Measurements from ENCODE around the gene KCNG4.

The KCNG4 gene

GRCh38 chr16:84239909-84240308 lies at the start of gene KCNG4:
Gene KCNG4 (minus strand): TSS chr16:84240012. CDS start chr16:84237485, 2,527 bp downstream.
- no peak for DNase-seq

- DNase-seq = no peak
Measured at GRCh38 chr16:84288902-84289301, 49.1 kb upstream of the KCNG4 start.

GRCh38 chr16:84286578-84287240 lies 46.9 kb upstream of the KCNG4 start:
- DNase-seq = no peak

- DNase-seq = no peak
Measured at GRCh38 chr16:84284154-84284722, 44.4 kb upstream of the KCNG4 start.

- DNase-seq = no peak
Measured at GRCh38 chr16:84283314-84284153, 43.7 kb upstream of the KCNG4 start.

- no peak for DNase-seq
Measured at GRCh38 chr16:84282533-84282932, 42.7 kb upstream of the KCNG4 start.

- DNase-seq = no peak
Measured at GRCh38 chr16:84281074-84281473, 41.3 kb upstream of the KCNG4 start.

- DNase-seq = no peak
Measured at GRCh38 chr16:84279881-84280280, 40.1 kb upstream of the KCNG4 start.

GRCh38 chr16:84278968-84279367 lies 39.2 kb upstream of the KCNG4 start:
- no peak for DNase-seq

- DNase-seq = no peak
Measured at GRCh38 chr16:84278333-84278732, 38.5 kb upstream of the KCNG4 start.

GRCh38 chr16:84277244-84277823 lies 37.5 kb upstream of the KCNG4 start:
- DNase-seq = peak; percentile 48 to 69

- no peak for DNase-seq
Measured at GRCh38 chr16:84275585-84276151, 35.9 kb upstream of the KCNG4 start.

GRCh38 chr16:84274515-84274914 lies 34.7 kb upstream of the KCNG4 start:
- DNase-seq = no peak

- no peak for DNase-seq
Measured at GRCh38 chr16:84272740-84273320, 33.0 kb upstream of the KCNG4 start.

- no peak for DNase-seq
Measured at GRCh38 chr16:84271866-84272265, 32.1 kb upstream of the KCNG4 start.

- no peak for DNase-seq
Measured at GRCh38 chr16:84271037-84271436, 31.2 kb upstream of the KCNG4 start.

GRCh38 chr16:84270531-84270930 lies 30.7 kb upstream of the KCNG4 start:
- DNase-seq = no peak

- DNase-seq = no peak
Measured at GRCh38 chr16:84270071-84270470, 30.3 kb upstream of the KCNG4 start.

- no peak for DNase-seq
Measured at GRCh38 chr16:84268291-84269040, 28.7 kb upstream of the KCNG4 start.

- DNase-seq = no peak
Measured at GRCh38 chr16:84267380-84267779, 27.6 kb upstream of the KCNG4 start.

- DNase-seq = no peak
Measured at GRCh38 chr16:84266451-84266850, 26.6 kb upstream of the KCNG4 start.

- DNase-seq = no peak
Measured at GRCh38 chr16:84262939-84263338, 23.1 kb upstream of the KCNG4 start.
